Eye (tissue), 1 donor: ENCODE measurements around the gene BCL2L2.
"Not testable (repeated sequence)": the region's sequence is repeated elsewhere in the genome, so short reads cannot be mapped to it uniquely, and the experiment has no call there.

ENCODE experiments used
- DNase-seq: peaks from one replicate; pipeline ENCODE4 v3.0.0-alpha.2; 2015

Gene BCL2L2

DNA sequence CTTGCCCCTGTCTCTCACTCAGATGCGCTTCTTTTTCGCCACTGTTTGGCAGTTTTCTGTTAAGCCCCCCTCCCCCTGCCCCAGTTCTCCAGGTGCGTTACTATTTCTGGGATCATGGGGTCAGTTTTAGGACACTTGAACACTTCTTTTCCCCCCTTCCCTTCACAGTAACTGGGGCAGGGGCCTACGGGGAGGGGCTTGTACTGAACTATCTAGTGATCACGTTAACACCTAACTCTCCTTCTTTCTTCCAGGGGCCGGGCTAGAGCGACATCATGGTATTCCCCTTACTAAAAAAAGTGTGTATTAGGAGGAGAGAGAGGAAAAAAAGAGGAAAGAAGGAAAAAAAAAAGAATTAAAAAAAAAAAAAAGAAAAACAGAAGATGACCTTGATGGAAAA, 18.4 kb downstream of the BCL2L2 start:
- DNase-seq, result no peak

DNA sequence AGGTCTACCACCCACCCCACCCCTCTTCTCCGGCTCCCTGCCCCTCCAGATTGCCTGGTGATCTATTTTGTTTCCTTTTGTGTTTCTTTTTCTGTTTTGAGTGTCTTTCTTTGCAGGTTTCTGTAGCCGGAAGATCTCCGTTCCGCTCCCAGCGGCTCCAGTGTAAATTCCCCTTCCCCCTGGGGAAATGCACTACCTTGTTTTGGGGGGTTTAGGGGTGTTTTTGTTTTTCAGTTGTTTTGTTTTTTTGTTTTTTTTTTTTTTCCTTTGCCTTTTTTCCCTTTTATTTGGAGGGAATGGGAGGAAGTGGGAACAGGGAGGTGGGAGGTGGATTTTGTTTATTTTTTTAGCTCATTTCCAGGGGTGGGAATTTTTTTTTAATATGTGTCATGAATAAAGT, 19.1 kb downstream of the BCL2L2 start:
- not testable (repeated sequence) for DNase-seq

DNA sequence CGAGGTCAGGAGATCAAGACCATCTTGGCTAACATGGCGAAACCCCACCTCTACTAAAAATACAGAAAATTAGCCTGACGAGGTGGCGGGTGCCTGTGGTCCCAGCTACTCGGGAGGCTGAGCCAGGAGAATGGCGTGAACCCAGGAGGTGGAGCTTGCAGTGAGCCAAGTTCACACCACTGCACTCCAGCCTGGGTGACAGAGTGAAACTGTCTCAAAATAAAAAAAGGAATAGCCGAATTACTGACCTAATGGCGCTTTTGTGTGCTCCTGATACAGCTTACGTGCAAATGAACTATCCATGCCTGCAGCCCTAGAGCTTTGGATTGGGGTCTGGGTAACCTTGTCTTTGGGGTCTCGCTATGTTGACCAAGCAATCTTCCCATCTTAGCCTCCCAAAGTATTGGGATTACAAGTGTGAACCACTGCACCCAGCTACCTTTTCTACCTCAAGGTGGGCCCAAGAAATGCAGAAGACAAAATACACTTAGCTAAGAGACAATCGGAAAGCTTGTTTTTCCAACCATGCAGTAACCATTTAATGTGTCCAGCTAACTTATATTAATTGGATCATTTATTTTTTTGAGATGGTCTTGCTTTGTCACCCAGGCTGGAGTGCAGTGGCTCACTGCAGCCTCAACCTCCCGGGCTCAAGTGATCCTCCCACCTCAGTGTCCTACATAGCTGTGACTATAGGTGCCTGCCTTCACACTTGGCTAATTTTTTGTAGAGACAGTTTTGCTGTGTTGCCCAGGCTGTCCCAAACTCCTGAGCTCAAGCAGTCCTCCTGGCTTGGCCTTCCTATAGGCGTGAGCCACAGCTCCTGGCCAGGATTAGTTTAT, 20.1 kb downstream of the BCL2L2 start:
- no peak for DNase-seq

DNA sequence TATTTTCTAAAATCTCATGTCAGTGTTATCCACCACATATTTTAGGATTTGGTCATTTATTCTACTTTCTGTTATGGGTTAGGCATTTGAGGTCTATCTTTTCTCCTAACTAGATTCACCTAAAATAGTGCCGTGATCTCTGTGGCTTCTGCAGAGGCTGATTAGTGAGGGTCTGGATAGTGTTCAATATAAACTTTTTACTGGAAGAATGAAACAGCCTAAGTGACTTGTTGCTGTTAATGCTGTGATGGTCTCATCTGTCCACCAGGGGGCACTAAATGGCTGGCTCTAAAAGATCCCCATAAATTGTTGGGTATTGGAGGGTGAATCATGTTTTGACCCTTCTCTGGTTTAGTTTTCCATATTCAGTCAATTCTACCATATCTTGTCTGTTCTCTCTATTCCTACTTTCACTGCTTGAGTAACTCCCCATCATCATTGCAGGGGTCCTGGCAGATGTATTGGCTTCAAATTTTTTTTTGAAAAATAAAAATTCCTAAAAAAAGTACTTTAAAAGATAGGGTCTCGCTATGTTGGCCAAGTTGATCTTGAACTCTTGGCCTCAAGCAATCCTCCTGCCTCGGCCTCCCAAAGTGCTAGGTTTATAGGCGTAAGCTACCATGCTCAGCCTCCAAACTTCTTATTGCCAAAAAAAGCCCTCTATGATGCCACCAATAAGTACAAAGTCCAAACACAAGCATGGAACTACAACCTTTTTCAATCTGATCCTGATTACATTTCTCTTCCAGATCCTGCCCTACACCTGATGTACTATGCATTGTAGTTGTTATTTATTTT, 21.5 kb downstream of the BCL2L2 start:
- peak; percentile 94 for DNase-seq

DNA sequence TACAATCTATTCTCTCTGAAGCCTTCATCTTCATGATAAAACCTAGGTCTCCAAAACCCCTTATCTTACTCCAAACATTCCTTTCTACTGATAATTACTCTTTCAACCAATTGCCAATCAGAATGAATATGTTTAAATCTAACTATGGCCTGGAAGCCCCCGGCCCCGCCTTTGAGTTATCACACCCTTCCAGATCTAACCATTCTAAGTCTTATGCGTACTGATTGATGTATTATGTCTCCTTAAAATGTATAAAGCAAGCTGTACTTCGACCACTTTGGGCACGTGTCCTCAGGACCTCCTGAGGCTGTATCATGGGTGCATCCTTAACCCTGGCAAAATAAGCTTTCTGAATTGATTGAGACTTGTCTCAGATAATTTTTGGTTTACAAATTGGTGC, 29.0 kb downstream of the BCL2L2 start:
- DNase-seq, result no peak

DNA sequence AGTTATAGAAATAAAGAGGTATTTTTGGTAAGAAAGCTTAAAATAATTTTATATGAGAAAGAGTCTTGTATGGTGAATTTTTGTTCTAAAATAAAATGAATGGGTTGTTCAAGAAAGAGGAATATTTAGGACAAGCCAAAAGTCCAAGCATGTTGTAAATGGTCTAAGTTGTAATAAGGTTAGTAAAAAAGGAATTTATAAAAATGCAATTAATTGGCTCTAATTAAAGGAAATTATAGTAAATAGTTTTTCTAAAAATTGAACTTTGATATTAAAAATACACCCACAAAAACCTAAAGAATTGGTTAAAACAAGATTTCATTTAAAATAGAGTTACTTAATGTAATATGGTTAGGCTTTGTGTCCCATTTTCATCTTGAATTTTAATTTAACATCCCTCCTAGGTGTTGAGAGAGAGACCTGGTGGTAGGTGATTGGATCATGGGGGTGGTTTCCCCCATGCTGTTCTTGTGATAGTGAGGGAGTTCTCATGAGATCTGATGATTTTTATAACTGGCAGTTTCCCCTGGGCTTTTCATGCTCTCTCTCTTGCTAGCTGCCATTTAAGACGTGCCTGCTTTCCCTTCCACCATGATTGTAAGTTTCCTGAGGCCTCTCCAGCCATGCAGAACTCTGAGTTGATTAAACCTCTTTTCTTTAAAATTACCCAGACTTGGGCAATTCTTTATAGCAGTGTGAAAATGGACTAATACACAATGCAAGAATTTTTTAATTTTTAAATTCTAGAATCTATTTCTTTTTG, 33.1 kb downstream of the BCL2L2 start:
- no peak for DNase-seq

DNA sequence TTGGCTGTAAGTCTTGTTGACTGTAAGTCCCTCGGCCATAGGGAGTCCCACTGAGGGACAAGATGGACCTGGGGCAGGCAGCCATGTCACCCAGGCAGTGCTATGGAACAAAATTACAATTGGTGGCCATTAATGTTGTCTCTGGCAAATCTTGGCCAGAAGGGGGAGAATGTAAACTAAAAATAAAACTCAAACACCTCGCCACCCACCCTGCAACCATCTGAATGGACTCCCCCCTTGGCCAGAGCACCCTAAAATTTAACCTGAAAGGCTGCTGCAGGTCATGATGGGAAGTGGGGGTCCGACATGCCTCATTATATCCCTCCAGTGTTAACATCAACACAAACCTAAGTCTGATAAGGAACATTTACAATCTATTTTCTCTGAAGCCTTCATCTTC, 37.8 kb downstream of the BCL2L2 start:
- no peak for DNase-seq

DNA sequence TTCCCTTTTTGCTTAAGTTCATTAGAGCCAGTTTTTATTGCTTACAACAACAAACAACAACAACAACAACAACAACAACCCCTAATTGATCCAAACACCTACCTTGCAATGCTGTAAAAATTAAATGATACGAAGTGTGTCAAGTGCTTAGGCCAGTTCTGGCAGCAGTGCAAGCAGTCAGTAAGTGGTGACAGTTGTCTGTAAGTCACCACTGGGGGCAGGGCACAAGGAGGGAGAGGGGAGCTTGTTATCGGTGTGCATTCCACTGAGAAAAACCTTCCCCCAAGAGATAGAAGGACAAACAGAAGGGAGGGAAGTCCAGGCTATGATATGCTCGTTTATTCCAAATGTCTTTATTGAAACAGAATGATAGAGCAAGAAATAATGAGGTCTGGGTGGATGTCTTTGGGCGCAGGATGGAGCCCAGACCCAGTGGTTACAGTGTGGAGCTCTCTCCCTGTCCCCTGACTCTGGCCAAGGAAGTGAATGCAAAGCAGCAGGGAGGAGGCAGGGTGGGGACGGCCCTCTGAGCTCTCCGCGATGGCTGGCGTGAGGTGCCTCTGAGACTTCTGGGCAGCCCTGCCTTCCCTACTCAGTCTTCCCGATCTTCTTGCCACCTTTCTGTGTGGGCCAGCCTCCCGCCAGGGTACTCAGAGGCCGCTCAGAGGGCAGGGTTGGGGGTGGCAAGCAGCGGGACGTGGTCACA, 39.5 kb downstream of the BCL2L2 start:
- DNase-seq, result no peak

DNA sequence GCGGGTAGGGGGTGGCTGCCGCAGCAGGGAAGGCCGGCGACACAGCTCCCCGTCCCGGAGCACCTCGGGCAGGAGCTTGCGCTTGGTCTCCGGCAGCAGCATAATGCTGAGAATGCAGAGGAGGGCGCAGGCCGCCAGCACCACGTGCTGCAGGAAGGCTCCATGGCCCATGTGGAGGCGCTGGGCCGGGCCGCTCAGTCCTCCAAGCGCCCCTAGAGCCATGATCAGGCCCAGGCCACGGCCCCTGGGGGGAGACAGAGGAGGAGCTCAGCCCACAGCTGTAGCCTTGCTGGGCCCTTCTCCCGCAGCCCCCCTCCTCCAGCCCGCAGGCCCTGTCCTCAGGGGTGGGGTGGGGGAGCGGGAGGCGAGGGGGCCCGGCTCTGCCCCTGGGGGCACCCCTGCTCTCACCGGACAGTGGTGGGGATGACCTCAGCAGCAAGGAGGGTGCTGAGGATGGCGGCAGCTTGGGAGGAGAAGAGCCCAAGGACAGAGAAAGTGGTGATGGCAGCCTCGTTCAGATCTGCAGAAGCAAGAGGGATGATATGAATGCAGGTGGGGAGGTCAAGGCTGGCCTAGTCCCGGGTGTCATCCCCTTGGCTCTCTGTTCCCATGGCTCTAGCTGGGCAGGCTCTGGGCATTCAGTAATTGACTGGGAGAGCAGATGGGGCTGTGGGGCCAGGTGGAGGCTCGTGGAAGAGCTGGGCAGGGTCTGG, 40.2 kb downstream of the BCL2L2 start:
- DNase-seq, result no peak

DNA sequence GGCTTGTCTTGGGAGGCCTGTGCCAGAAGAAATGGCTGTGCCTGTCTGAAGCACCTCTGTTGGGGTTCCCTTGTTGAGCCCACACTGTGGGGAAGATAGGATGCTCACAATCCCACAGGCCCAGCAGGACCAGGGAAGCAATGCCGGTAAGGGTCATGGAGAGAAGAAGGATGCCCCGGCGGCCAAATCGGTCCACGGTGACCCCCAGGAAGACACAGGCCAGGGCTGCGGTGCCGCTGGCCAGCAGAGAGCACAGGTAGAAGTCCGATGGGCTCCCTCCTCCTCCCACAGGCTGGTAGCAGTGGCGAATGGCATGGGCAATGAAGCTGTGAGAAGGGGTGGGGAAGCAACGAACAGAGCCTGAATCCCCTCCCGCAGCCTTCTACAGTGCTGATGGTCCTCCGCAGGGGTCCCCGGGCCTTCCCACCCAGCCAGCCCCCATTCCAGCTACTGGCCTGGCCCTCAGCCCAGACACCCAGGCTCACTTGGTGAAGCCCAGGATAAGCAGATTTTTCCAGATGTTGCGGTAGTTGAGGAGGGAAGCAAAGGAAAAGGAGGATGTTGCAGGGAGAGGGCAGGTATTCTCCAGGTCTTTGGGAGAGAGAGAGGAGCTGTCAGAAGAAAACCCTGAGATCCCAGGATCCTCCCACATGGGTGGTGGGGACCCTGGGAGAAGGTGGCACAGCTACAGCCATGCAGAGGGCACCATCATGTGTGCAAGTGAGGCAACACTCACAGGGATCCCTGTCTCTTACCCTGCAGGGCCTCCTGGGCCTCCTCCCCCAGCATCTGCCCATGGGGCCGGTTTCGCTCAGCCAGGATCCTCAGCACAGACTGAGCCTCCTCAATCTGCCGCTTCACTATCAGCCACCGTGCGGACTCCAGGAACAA, 41.0 kb downstream of the BCL2L2 start:
- no peak for DNase-seq

DNA sequence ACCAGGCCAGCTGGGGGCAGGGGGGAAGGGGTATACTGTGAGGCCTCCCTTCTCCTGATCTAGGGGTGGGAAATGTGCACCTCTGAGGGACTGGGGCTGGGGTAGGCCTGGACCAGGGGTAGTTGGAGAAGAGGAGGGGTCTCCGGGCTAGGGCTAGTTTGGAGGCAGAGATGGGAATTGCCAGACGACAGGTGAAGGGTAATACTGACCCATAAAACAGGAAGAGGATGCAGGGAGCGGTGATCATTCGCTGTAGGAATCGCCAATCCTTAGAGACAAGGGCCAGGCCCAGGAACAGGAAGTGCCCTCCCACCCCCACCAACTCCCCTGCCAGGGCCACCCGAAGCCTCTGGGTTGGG, 41.6 kb downstream of the BCL2L2 start:
- DNase-seq, result no peak

DNA sequence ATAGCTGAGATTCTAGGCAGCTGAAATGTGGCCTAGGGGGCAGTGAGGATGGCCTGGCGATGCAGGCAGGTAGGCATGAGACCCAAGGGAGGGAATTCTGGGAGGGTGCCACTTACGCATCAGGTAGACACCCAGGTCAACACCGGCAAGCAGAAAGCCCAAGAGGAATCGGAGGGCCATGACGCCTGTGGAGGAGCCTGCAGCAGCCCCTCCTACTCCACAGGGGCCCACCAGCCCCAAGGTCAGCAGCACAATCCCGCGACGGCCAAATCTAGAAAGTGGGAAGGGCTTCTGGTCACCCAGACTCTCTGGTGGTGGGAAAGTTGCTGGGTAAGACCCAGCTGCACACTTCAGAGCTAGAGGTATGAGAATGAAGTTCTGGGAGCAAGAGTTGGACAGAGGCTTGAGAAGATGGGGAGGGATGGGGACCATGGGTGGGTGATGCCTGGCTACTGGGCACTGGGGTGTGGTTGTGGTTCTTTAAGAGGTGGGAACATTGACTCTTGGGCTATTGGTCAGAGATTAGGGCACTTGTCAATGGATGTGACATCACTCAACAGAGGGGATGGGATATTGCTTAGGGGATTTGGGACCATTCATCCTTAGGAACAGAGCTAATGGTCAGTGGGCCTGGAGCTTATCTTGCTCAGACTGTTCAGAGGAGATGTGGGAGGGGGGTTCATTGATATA, 42.7 kb downstream of the BCL2L2 start:
- DNase-seq, result no peak

DNA sequence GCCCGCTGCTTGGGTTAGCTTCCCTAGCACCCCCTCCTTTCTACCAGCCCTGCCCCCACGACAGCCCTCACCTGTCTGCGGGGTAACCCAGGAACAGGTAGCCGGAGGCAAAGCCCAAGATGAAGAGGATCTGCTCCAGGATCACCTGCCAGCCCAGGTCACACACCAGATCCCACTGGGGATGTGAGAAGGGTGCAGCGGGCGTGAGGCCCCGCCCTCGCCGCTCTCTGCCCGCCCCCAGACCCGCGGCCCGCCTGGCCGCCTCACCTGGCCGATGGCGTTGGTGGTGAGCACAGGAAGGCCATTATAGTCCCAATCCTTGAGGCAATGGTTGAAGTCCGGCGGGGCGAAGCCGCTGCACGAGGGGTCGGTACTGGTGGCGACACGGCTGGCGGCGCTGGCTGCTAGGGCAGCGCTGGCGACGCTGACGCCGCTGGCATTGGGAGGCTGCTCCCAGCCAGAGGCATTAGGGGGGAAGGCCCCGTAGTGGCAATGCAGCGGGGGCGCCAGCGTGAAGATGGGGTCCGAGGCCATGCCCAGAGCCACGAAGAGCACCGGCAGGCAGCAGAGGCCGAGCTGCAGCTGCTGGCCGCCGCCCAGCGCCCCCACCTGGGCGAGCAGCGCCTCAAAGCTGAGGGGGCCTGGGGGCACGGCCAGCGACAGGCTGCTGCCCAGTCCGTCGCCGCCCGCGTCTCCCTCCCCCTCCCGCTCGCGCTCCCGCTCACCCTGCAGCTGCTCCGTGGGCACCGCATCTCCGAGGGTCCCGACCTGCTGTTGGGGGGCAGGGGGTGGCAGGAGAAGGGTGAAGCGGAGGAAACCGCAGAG, 45.3 kb downstream of the BCL2L2 start:
- DNase-seq, result no peak

DNA sequence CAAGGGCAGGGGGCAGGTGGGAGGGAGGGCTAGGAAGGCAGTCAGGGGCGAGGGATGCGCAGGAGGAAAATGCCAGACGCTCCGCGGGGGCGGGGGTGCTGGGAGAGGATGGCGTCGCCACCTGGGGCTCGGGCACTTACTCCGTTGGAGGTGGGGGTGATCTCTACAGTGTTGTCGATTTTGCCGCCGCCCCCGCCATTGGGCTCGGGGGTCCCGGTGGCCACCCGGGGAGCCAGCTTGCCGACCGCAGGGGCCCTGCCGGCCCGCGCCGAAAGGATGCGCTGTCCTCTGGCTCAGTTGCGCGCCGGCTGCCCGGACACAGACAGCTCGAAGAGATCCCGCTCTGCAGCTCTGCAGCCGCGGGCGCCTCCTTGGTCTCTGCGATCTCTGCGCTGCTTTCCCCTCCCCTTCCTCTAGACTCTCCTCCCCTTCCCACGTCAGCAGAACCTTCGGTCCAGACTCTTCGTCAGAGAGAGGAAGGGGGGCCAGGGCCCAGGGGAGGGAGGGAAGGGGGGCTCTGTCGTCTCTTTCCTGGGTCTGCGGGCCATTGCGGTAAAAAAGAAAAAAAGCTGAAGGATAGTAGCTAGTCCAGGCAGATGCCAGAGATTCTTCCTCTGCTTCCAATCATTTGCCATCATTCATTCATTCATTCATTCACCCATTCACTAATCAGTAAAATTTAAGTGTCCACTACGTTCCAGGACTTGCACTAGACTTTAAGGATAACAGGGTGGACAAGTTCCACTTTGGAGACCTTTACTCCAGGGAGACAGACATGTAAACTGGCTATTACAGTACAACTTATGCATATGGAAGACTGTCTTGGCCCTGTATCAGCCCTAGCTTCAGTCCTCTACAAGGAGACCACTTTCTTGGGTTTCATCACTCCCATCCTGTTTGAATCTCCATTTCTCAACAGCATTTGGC, 46.1 kb downstream of the BCL2L2 start, which contains the start of gene SLC22A17:
TSS of gene SLC22A17 (minus strand) at position 382 of the 927 bp plus-strand sequence.
- peak; percentile 96 for DNase-seq

DNA sequence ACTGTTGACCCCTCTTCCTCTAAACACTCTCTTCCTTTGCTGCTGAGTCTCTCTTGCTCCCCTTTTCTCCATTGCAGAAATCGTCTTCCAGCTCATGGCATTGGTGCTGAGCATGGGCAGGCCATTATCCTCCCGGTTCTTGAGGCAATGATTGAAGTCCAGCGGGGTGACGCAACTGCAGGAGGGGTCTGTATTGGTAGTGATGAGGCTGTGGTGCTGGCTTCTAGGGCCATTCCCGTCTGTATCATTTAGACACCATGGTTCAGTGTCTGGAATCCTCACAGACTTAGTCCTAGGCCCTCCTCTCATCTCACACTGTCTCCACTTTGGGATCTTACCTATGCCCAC, 46.8 kb downstream of the BCL2L2 start:
- DNase-seq, result no peak

DNA sequence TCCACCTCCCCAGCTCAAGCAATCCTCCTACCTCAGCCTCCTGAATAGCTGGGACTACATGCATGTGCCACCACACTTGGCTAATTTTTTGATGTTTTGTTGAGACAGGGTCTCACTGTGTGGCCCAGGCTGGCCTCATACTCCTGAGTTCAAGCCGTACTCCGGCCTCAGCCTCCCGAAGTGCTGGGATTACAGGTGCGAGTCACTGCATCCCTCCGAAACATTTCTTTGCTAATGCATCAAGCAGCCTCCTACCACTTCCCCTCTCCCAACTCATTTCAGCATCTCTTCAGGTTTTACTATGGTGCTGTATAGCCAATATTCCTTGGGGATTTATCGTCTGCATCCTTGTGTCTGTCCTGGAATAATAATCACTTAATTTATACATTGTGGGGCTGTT, 48.4 kb downstream of the BCL2L2 start:
- DNase-seq, result no peak

DNA sequence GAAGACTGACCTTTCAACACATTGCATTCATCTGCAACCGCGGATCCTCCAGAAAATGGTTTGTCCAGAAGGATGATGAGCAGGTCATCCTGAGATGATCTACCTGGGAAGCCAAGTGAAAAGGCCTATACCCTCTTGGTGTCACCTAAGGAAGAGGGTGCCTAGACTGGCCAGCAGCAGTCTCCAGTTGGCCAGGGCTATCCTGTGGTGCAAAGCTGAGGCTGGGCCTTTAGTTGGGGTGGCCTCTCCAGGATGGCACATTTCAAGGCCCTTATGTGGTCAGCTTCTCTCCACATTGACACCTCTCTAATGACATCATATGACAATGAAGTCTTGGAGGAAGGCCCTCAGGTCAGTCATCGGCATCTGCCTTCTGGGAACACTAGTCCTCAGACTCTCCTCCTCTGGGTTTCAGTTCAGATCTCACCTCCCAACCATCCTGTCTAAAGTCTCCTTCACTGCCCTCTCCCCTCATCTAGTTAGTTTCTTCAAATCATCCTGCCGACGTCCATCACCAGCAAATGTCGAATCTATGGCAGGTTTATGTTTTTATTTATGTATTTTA, 49.3 kb downstream of the BCL2L2 start:
- DNase-seq, result no peak

DNA sequence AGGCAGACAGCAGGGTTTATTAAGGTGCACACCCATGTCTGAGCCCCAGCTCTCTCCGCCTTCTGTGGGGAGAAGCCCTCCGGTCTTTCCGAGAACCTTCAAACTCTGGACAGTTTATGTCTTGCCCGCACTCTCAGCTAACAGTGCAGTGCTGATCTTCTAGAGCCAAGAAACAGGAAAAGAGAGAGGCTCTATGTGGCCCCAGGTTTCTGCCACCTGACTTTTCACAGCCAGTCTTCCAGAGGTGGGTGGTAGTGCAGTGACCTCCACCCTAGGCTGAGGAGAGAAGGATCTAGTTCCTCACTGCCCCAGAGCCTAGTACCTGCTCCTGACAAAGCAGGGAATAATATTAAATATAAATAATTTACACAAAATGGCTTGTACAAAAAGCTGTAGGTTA, 50.0 kb downstream of the BCL2L2 start:
- DNase-seq, result no peak
